ENCODE data around the gene IFNG-AS1. TPM values are rescaled to one million over a fixed set of nuclear protein-coding genes. Genes with fewer than 3 reads are reported as not detected.

The IFNG-AS1 gene
- not detected for total RNA-seq

DNA sequence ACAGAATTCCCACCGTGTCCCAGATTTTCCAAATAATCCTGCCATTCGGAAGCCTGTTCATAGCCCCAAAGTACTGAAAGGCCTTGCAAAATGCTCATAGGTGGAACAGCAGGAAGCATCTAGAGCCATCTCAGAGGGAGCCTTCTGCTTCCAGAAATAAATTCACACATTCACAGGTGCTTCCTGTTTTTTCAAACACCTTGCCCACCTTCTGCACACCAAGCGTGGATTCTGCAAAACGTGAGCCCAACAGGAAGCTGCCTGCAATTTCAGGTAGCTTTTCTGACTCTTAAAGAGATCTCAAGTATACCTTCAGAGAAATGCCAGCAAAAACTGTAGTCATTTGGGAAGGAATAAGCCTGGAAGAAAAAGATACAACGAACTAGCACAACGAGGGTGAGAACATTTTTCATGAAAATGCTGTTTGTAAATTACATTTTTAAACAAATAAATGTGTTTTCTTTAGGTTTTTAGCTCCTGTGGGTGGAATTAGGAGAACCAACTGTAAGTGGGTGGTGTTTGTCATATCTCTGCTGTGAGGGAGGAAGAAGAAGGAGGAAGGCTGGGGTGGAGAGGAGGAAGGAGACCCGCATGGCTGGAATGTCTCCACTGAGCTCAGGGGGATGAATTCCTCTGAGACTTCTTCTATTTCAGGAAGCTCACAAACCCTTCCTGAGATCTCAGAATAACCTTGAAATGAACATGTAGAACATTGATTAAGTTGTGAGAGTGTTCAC is at the start of gene IFNG-AS1:
TSS of gene IFNG-AS1 (plus strand) at position 264 of the 737 bp plus-strand sequence.
- DNase-seq (ENCODE audit: low spot score in 2 of 2) = no peak
- intact Hi-C loops (cut with DNase I) = no loop called here
- Histone ChIP-seq H3K36me3 (no peaks in the 10 kb centered on the region), H3K9me3 (no peaks in the 10 kb centered on the region), H3K4me3 (no peak within 1 kb of the TSS), H3K27me3 (no peaks in the 10 kb centered on the region), H3K27ac (no peak within 1 kb of the TSS), H3K4me1 (no peaks in the 10 kb centered on the region)
- TF ChIP-seq, protein P1, sequence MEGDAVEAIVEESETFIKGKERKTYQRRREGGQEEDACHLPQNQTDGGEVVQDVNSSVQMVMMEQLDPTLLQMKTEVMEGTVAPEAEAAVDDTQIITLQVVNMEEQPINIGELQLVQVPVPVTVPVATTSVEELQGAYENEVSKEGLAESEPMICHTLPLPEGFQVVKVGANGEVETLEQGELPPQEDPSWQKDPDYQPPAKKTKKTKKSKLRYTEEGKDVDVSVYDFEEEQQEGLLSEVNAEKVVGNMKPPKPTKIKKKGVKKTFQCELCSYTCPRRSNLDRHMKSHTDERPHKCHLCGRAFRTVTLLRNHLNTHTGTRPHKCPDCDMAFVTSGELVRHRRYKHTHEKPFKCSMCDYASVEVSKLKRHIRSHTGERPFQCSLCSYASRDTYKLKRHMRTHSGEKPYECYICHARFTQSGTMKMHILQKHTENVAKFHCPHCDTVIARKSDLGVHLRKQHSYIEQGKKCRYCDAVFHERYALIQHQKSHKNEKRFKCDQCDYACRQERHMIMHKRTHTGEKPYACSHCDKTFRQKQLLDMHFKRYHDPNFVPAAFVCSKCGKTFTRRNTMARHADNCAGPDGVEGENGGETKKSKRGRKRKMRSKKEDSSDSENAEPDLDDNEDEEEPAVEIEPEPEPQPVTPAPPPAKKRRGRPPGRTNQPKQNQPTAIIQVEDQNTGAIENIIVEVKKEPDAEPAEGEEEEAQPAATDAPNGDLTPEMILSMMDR (IDR thresholded peaks at IDR 0.05) = no peak

DNA sequence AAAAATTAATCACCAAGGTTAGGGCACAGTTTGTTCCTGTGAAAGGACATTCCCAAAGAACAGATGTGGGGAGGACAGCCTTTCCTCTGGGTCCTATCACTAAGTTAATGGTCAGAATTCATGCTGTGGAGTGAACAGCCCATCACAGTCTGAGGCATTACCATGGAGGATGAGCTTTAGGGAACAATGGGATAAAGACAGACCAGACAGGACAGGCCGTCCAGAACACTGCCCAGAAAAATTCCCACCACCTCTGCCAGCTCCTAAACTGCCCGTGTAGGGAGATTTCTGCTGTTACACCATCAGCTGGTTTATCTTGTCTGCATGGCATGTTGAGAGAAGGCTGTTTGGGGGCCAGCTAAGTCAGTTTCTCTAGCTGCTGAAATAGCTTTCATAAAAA is 49.6 kb upstream of the IFNG-AS1 start:
- intact Hi-C loops (cut with DNase I) = no loop called here
- no peak for DNase-seq (ENCODE audit: low spot score in 2 of 2)
- H3K4me3 ChIP-seq = no peak overlapping the region
- H3K27me3 ChIP-seq = no peaks in the 10 kb centered on the region
- H3K36me3 ChIP-seq = no peaks in the 10 kb centered on the region
- H3K9me3 ChIP-seq = no peaks in the 10 kb centered on the region
- H3K27ac ChIP-seq = no peak overlapping the region
- no peaks in the 10 kb centered on the region for H3K4me1 ChIP-seq
- TF ChIP-seq, protein P1 (IDR thresholded peaks at IDR 0.05) = no peak

DNA sequence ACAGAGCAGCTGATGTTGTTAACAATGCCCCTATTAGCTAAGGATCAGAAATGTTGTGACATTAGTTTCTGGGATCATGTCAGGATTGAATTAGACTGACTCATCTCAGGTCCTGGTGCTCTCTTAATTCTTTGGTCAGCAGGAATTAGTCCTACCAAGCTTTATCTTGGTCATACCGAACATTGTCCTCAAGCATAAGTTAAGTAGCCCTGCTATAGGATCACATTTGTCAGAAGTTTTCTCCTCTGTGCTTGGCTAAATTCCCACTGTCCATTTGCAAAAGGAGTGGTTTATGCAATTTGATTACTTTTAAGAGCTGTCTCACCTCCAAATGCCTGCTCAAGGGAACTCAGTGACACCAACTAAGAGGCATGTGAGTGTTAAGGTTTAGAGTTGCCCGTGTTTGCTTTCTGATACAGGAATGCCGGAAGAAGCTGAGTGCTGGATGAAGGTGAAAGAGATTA is 48.4 kb upstream of the IFNG-AS1 start:
- intact Hi-C loops (cut with DNase I) = no loop called here
- H3K27ac ChIP-seq = no peak overlapping the region

DNA sequence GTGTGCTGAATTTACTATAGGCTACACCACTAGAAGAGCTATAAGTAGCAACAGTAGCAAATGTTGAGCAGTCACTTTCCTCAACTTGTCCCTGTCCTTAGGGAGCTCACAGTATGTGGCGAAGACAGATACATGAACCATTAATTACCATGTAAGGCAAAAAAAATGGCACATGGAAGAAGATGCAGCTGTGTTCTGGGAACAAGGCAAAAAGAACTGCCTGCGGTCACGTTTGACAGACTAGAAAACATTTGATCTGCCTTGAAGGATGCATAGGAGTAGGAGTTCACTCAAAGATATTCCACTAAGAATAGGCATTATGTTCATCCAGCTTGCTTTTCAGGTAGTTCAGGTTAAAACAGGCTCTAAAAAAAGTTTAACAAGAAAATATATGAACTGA is 46.5 kb upstream of the IFNG-AS1 start:
- H3K9me3 ChIP-seq = no peaks in the 10 kb centered on the region
- no peaks in the 10 kb centered on the region for H3K36me3 ChIP-seq
- H3K4me1 ChIP-seq = no peaks in the 10 kb centered on the region
- no peaks in the 10 kb centered on the region for H3K27me3 ChIP-seq
- H3K27ac ChIP-seq = no peak overlapping the region
- H3K4me3 ChIP-seq = no peak overlapping the region
- intact Hi-C loops (cut with DNase I) = loop anchor here (1.0 to 2.0 kb wide), 2 partner anchors 508 to 586 kb away; no protein-coding TSS in a partner anchor
- TF ChIP-seq, protein P1 (IDR thresholded peaks at IDR 0.05) = no peak
- no peak for DNase-seq (ENCODE audit: low spot score in 2 of 2)

More for the DNA sequence above, 48.4 kb upstream of the IFNG-AS1 start:
- H3K27me3 ChIP-seq = no peaks in the 10 kb centered on the region
- H3K4me3 ChIP-seq = no peak overlapping the region
- H3K36me3 ChIP-seq = no peaks in the 10 kb centered on the region
- TF ChIP-seq, protein P1 (IDR thresholded peaks at IDR 0.05) = no peak
- no peak for DNase-seq (ENCODE audit: low spot score in 2 of 2)
- no peaks in the 10 kb centered on the region for H3K9me3 ChIP-seq
- H3K4me1 ChIP-seq = no peaks in the 10 kb centered on the region

DNA sequence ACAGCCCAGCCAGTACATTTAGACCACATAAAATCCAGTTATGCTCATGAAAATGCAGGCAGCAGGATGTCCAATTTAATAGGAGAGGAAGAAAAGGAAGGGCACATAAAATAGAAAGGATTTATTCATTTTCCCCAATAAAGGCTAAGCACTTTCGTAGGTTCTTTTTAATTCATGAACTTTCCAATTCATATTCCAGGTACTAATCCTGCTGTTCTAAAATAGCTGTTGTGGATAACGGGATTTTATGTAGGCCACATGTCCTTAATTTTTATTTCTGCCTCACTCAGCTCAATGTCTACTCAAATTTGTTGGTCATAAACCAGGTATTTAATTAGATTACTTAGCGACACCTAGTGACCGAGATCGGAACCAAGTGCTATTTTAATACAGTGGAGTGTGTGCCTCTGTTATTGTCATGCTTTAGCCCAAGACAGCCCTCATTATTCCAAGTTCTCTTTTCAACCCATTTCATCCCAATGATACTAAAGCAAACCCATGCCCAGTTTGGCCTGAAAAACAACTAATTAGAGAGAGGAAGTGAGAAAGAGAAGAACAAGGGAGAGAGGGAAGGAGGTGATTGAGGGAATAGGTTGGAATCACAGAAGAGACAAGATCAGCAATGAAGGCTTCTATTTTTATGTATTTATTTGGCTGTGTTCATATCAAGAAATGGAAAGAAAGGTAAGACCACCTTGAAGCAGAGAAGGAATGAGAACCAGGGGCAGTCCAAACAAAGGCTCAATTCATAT is 45.9 kb upstream of the IFNG-AS1 start:
- peak in 1 of 2 donors; percentile 87 for DNase-seq (ENCODE audit: low spot score in 2 of 2)
- no peaks in the 10 kb centered on the region for H3K36me3 ChIP-seq
- no peaks in the 10 kb centered on the region for H3K9me3 ChIP-seq
- no peak overlapping the region for H3K27ac ChIP-seq
- H3K27me3 ChIP-seq = no peaks in the 10 kb centered on the region
- H3K4me1 ChIP-seq = no peaks in the 10 kb centered on the region
- no peak overlapping the region for H3K4me3 ChIP-seq
- intact Hi-C loops (cut with DNase I) = loop anchor here (1.0 to 2.0 kb wide), 2 partner anchors 509 to 587 kb away; no protein-coding TSS in a partner anchor
- TF ChIP-seq, protein P1 (IDR thresholded peaks at IDR 0.05) = peak; percentile 53 to 76 (median 54)

All from ascending aorta (tissue), 2 donors.